ENCODE data around the gene PRM3. TPM values are rescaled to one million over a fixed set of nuclear protein-coding genes. Genes with fewer than 3 reads are reported as not detected.

The PRM3 gene
- total and polyA plus RNA-seq, 2 of the 8 experiments (the other 6 are each of a cell fraction or from before 2014, with no cell fraction given), result not detected

- TF ChIP-seq PHF8 (conservative IDR thresholded peaks at IDR 0.05; ENCODE audit: low read depth, low read length), result no peak
Measured at GRCh38 chr16:11245222-11245737, 28.1 kb downstream of the PRM3 start (continued).
